ENCODE data around the gene AMH.

The AMH gene

GRCh38 chr19:2236314-2237050 lies 12.6 kb upstream of the AMH start, which contains the start of the genes PLEKHJ1 and SF3A2:
TSS of gene PLEKHJ1 (minus strand) at chr19:2236329. CDS start at chr19:2236248, 81 bp downstream.
TSS of gene SF3A2 (plus strand) at chr19:2236824. CDS start at chr19:2243419, 6,595 bp downstream.
- peak; percentile 99 for DNase-seq

DNA sequence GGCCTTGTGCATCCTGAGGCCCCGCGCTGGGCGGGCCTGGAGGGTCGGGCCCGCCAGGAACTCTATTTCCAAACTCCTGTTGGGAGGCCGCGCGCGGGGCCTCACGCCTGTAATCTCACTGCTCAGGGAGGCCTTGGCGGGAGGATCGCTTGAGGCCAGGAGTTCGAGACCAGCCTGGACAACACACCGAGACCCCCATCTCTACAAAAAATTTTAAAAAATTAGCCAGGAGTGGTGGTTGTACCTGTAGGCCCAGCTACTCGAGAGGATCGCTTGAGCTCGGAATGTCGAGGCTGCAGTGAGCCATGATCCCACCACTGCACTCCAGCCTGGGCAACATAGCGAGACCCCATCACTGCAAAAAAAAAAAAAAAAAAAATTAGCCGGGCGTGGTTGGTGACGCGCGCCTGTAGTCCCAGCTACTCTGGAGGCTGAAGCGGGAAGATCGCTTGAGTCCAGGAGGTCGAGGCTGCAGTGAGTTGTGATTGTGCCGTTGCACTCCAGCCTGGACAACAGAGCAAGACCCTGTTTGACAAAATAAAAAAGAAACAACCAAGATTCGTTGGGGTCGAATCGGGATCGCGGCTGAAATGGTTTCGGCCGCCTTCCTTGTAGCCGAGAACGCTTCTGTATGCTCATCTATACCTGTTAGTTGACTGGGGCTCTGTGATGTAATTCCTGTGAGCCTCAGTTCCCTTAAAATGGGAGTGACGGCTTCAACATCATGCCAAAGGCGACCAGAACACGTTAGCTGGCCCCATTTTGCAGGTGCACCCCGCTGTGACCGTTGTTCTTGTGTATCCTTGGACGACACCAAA lies 11.9 kb upstream of the AMH start:
- no peak for DNase-seq

DNA sequence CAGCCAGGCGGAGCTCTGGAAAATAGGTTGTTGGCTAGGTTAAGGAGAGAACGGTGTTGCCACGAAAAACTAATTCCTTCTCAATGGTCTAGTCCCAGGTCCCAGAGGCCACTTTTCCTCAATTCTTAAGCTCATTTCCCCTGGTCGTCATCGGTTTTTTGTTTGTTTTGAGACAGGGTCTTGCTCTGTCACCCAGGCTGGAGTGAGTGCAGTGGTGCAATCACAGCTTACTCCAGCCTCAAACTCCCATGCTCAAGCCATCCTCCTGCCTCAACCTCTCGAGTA lies 11.3 kb upstream of the AMH start:
- no peak for DNase-seq

- no peak for DNase-seq
These were observed 9.9 kb upstream of the AMH start for GRCh38 chr19:2239173-2239572.

- DNase-seq = no peak
These were observed 9.1 kb upstream of the AMH start for GRCh38 chr19:2239771-2240770.

- DNase-seq = no peak
These were observed 8.0 kb upstream of the AMH start for GRCh38 chr19:2240881-2241760.

DNA sequence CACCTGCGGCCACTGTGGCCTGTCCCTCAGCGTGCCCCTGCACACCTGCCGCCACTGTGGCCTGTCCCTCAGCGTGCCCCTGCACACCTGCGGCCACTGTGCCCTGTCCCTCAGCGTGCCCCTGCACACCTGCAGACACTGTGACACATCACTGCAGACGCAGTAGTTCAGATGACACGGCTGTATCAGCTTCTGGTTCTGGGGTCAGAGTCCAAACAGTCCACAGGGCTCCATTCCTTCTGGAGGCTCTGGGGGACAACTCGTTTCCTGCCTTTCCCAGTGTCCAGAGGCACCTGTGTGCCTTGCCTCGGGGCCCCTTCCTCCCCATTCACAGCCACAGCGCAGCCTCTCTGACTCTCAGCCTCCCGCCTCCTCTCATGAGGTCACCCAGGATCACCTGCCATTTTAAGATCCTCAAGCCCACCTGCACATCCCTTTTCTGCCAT lies 7.0 kb upstream of the AMH start:
- no peak for DNase-seq

- DNase-seq = no peak
These were observed 6.3 kb upstream of the AMH start for GRCh38 chr19:2242816-2243215.

DNA sequence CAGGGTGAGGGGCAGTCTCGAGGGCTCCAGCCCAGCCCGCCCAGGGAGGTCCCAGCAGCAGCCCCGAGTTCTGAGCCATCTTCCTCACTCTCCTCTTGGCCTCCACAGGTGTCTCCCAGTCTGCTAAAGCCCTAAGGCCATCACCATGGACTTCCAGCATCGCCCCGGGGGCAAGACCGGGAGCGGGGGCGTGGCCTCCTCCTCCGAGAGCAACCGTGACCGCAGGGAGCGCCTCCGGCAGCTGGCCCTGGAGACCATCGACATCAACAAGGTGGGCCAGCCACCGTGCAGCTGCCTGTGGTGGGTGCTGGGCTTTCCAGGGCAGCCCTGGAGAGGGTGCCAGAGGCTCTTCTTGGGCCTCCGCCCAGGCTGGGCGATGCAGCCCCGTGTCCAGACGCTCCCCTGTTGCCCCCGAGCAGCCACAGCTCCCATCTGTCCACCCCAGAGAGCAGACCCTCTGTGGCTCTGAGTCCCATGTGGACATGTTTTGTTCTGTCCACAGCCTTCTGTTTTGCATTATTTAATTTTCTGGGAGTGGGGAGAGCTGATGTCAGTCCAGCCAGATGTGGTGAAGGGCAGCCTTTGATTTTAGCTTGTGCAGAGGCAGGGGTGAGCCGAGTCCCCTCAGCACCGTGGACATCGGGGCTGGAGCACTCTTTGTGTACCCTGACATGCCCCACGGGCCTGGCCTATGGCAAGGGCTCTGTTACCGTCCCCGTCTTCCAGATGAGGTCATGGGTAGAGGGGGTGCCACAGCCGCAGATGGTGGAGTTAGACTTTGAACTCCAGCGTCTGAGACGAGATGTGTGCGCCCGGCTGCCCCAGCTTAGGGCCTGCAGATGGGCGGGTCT lies 5.6 kb upstream of the AMH start:
- DNase-seq = no peak

DNA sequence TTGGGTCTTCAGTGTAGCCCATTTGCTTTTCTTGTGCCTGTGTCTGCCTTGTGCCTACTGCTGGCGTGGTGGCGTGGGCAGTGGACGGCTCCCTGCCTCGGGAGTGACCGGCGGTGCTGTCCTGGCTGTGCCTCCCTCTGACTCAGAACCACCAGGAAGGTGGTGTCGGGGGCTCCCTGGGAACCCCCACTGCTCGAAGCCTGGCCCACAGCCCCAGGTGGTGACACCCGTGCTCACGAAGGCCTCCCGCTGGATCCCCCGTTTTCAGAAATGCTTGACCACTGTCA lies 5.1 kb upstream of the AMH start:
- no peak for DNase-seq

- DNase-seq = no peak
These were observed 4.6 kb upstream of the AMH start for GRCh38 chr19:2244486-2244885.

DNA sequence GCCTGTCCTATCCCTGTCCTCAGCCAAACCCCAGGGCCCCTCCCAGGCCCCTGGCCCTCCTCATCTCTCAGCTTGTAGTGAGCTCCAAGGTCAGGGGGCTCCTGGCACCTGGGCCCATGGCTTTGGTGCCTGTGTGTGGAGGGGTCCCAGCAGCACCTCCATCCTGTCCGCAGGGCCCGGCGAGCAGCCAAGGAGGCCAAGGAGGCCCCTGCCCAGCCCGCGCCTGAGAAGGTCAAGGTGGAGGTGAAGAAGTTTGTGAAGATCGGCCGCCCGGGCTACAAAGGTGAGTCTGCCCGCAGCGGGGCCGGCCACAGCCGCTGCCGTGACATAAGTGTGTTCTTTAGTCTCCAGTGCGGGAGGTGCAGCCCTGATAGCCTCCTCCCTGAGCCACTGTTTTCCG lies 3.9 kb upstream of the AMH start:
- DNase-seq = no peak

DNA sequence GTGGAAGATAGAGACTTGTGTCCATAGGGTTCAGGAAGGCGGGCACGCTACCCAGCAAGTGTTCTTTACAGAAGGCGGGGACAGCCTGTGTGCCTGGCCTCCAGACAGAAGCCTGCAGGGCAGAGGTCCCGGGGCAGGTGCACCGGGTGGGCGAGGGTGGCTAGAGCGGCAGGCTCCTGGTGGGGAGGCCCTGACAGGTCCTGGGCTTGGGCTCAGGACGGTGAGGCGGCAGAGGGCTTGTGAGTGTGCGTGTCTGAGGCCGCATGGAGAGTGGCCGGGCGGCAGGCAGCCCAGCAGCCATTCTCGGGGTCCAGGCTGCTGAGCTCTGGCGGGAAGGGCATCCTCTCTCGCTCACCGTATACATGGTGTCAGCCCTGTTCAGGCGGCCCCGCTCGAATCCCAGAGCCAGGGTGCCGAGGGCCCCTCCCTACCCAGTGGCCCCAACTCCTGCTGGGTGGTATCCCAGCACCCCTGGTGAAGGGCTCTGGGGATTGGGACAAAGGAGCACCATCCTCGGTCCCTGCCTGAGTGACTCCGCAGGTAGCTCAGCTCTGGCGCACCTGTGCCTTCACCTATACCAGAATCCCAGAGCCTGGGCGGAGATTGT lies 3.0 kb upstream of the AMH start:
- DNase-seq = no peak

- DNase-seq = no peak
These were observed 2.2 kb upstream of the AMH start for GRCh38 chr19:2246801-2247361.

GRCh38 chr19:2247433-2248101 lies 1.6 kb upstream of the AMH start:
- DNase-seq = no peak

GRCh38 chr19:2248136-2249009 lies 750 bp upstream of the AMH start:
- no peak for DNase-seq

GRCh38 chr19:2249880-2250765 lies 1.0 kb downstream of the AMH start:
- DNase-seq = peak; percentile 48

DNA sequence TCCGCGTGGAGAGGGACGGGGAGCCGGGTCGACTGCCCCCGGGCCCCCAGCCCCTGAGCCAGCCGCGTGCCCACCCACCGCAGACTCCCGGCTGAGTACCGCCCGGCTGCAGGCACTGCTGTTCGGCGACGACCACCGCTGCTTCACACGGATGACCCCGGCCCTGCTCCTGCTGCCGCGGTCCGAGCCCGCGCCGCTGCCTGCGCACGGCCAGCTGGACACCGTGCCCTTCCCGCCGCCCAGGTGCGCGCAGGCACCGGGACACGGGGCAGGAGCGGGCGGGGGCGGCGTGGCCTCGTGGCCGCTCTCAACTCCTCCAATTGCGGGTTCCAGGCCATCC lies 1.6 kb downstream of the AMH start:
- DNase-seq = no peak

Measured in NCI-H1105 treated with DMSO at 0.1 percent for 48 hours (cell line).